Measurements from ENCODE around the gene RBM4. TPM values are rescaled to one million over a fixed set of nuclear protein-coding genes. Genes with fewer than 3 reads are reported as not detected.

The RBM4 gene
- total and polyA plus RNA-seq, 9 of the 15 experiments (the other 6 are each of a cell fraction or from before 2014, with no cell fraction given), result 81.6 to 233 (median 122) TPM

DNA sequence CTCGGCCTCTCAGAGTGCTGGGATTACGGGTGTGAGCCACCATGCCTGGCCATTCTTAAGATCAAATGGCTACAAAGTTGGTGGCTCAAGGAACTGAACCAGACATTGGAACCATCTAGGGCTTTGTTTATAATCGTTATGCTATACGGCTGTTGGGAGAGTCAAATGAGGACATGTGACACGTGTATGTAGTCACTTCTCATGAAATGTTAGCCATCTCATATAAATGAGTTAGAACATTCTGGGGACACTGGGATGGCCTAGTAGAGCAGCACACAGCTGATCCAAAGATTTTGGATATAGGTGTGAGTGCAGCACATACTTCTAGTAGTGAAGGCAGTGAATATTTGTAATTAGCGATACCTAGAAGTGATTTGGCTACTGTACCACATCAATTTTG, 6.6 kb upstream of the RBM4 start:
- TF ChIP-seq POLR2AphosphoS5 (IDR thresholded peaks at IDR 0.05; ENCODE audit: control insufficient read depth, insufficient read depth, low read depth, low read length) (0 out of 2 replicates have a peak, but pooled peaks have one; percentile 26), ELF2 (CRISPR knock-in tag; IDR thresholded peaks at IDR 0.05) (no peak)
- no peak overlapping the region for H2AFZ ChIP-seq (ENCODE audit: low read depth, low read length)
- peaks cover 6% of the 10 kb centered on the region; the same call in 1 of the 2 replicates for H4K20me1 ChIP-seq (replicated peaks; ENCODE audit: control insufficient read depth, insufficient read depth, low read length)
- H3K9me1 ChIP-seq (ENCODE audit: control insufficient read depth, insufficient read depth, low read length), result no peaks in the 10 kb centered on the region
- ChIA-PET CTCF (ENCODE audit: low intra/inter-chr PET ratio) (no interaction called here), POLR2A (interaction anchor here (1.3 to 26.4 kb wide), 2 partner anchors 9 to 18 kb away, joined by 6 to 387 read pairs; partner anchors contain the start of gene RBM14)
- 89% methylated on average over 6 of the region's 6 CpGs for WGBS (ENCODE audit: insufficient coverage, low coverage, missing lambda C conversion rate)
- DNase-seq (ENCODE audit: extremely low read depth in 1 of 4, low spot score in 3 of 4) (no peak), FAIRE-seq (no peak), ATAC-seq (no peak)
- H3K27ac ChIP-seq (ENCODE audit: extremely low read depth, low read depth, low read length), result no peak overlapping the region
- peaks cover 0 to under 1% of the 10 kb centered on the region in 2 experiments; a peak in 3 of 5 replicates for H3K4me1 ChIP-seq (replicated peaks in 1 of 2; ENCODE audit: control insufficient read depth in 2 of 2, insufficient read depth in 2 of 2, low read length in 2 of 2)
- H3K9me3 ChIP-seq (replicated peaks; ENCODE audit: control insufficient read depth, insufficient read depth, low read depth, low read length), result no peaks in the 10 kb centered on the region
- no peak overlapping the region for H3K4me2 ChIP-seq (ENCODE audit: insufficient read depth, low read length)
- in situ Hi-C loops (cut with MboI), result no loop called here
- no peak overlapping the region for H3K4me3 ChIP-seq
- H3K9ac ChIP-seq (ENCODE audit: insufficient read depth in 1 of 2, low read depth in 2 of 2, low read length in 2 of 2), result no peak overlapping the region
- peaks cover 78% of the 10 kb centered on the region for H3K36me3 ChIP-seq (ENCODE audit: control insufficient read depth, insufficient read depth, low read length)
- no TSS peak for BruUV-seq (replicated peaks)
- no peaks in the 10 kb centered on the region for H3K27me3 ChIP-seq (ENCODE audit: control insufficient read depth in 2 of 2, insufficient read depth in 2 of 2, low read length in 2 of 2)
- intact Hi-C loops (cut with micrococcal nuclease), result no loop called here
- peaks cover 95% of the 10 kb centered on the region for H3K79me2 ChIP-seq (ENCODE audit: control insufficient read depth, insufficient read depth, low read length)

DNA sequence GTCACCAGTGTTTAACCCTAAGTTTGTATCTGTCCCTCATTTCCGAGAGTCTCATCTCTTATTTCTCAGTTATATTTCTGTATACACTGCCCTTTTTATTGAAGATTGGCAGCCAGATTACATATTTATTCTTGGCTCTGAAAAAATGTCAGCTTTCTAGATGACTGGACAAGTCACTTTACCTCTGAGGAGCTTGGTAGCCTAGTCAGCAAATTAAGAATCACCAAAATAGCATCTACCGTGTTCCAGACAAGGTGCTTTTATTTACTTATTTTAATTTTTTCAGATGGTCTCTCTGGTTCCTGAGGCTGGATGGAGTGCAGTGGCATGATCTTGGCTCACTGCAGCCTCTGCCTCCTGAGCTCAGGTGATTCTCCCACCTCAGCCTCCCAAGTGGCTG, 5.6 kb upstream of the RBM4 start:
- intact Hi-C loops (cut with micrococcal nuclease), result no loop called here
- no peaks in the 10 kb centered on the region for H4K20me1 ChIP-seq (replicated peaks; ENCODE audit: control insufficient read depth, insufficient read depth, low read length)
- CTCF ChIA-PET (ENCODE audit: low intra/inter-chr PET ratio), result no interaction called here

More for the DNA sequence above, 5.6 kb upstream of the RBM4 start:
- no peak for DNase-seq (ENCODE audit: extremely low read depth in 1 of 4, low spot score in 3 of 4)
- Histone ChIP-seq H3K79me2 (ENCODE audit: control insufficient read depth, insufficient read depth, low read length) (peaks cover 95% of the 10 kb centered on the region), H3K36me3 (ENCODE audit: control insufficient read depth, insufficient read depth, low read length) (peaks cover 68% of the 10 kb centered on the region), H3K9me3 (replicated peaks; ENCODE audit: control insufficient read depth, insufficient read depth, low read depth, low read length) (no peaks in the 10 kb centered on the region), H3K4me2 (ENCODE audit: insufficient read depth, low read length) (no peak overlapping the region), H3K4me1 (replicated peaks in 1 of 2; ENCODE audit: control insufficient read depth in 2 of 2, insufficient read depth in 2 of 2, low read length in 2 of 2) (peaks cover 0 to 7% of the 10 kb centered on the region in 2 experiments; a peak in 4 of 5 replicates), H3K27me3 (ENCODE audit: control insufficient read depth in 2 of 2, insufficient read depth in 2 of 2, low read length in 2 of 2) (no peaks in the 10 kb centered on the region), H3K27ac (ENCODE audit: extremely low read depth, low read depth, low read length) (no peak overlapping the region), H3K4me3 (no peak overlapping the region), H3K9me1 (ENCODE audit: control insufficient read depth, insufficient read depth, low read length) (no peaks in the 10 kb centered on the region), H2AFZ (ENCODE audit: low read depth, low read length) (no peak overlapping the region), H3K9ac (ENCODE audit: insufficient read depth in 1 of 2, low read depth in 2 of 2, low read length in 2 of 2) (no peak overlapping the region)
- in situ Hi-C loops (cut with MboI), result no loop called here
- no peak for TF ChIP-seq POLR2A (conservative IDR thresholded peaks at IDR 0.05)
- 0 out of 2 replicates have a peak, but pooled peaks have one; percentile 10 for TF ChIP-seq C11orf30 (IDR thresholded peaks at IDR 0.05; ENCODE audit: low read depth)
- TF ChIP-seq, protein P1, sequence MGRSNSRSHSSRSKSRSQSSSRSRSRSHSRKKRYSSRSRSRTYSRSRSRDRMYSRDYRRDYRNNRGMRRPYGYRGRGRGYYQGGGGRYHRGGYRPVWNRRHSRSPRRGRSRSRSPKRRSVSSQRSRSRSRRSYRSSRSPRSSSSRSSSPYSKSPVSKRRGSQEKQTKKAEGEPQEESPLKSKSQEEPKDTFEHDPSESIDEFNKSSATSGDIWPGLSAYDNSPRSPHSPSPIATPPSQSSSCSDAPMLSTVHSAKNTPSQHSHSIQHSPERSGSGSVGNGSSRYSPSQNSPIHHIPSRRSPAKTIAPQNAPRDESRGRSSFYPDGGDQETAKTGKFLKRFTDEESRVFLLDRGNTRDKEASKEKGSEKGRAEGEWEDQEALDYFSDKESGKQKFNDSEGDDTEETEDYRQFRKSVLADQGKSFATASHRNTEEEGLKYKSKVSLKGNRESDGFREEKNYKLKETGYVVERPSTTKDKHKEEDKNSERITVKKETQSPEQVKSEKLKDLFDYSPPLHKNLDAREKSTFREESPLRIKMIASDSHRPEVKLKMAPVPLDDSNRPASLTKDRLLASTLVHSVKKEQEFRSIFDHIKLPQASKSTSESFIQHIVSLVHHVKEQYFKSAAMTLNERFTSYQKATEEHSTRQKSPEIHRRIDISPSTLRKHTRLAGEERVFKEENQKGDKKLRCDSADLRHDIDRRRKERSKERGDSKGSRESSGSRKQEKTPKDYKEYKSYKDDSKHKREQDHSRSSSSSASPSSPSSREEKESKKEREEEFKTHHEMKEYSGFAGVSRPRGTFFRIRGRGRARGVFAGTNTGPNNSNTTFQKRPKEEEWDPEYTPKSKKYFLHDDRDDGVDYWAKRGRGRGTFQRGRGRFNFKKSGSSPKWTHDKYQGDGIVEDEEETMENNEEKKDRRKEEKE (IDR thresholded peaks at IDR 0.05; ENCODE audit: borderline replicate concordance in 1 of 2, control insufficient read depth in 1 of 2, low read depth in 2 of 2, low read length in 1 of 2), result no peak
- TF ChIP-seq MAFG (tag; conservative IDR thresholded peaks at IDR 0.05), result 0 out of 2 replicates have a peak, but pooled peaks have one; percentile 22
- no peak for TF ChIP-seq ZNF584 (CRISPR knock-in tag; IDR thresholded peaks at IDR 0.05; ENCODE audit: low read depth)
- peak; percentile 60 for TF ChIP-seq ZNF316 (IDR thresholded peaks at IDR 0.05)
- TF ChIP-seq, protein P2, sequence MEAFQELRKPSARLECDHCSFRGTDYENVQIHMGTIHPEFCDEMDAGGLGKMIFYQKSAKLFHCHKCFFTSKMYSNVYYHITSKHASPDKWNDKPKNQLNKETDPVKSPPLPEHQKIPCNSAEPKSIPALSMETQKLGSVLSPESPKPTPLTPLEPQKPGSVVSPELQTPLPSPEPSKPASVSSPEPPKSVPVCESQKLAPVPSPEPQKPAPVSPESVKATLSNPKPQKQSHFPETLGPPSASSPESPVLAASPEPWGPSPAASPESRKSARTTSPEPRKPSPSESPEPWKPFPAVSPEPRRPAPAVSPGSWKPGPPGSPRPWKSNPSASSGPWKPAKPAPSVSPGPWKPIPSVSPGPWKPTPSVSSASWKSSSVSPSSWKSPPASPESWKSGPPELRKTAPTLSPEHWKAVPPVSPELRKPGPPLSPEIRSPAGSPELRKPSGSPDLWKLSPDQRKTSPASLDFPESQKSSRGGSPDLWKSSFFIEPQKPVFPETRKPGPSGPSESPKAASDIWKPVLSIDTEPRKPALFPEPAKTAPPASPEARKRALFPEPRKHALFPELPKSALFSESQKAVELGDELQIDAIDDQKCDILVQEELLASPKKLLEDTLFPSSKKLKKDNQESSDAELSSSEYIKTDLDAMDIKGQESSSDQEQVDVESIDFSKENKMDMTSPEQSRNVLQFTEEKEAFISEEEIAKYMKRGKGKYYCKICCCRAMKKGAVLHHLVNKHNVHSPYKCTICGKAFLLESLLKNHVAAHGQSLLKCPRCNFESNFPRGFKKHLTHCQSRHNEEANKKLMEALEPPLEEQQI (IDR thresholded peaks at IDR 0.05), result no peak
- TF ChIP-seq SETDB1 (IDR thresholded peaks at IDR 0.05; ENCODE audit: low read length), result no peak
- TF ChIP-seq ELF2 (CRISPR knock-in tag; IDR thresholded peaks at IDR 0.05), result no peak
- no peak for TF ChIP-seq PTRF (tag; IDR thresholded peaks at IDR 0.05)
- no peak for ATAC-seq
- POLR2A ChIA-PET, result interaction anchor here (0.9 to 26.4 kb wide), 3 partner anchors 11 to 29 kb away, joined by 3 to 387 read pairs (median 4); partner anchors contain the start of gene RBM14
- FAIRE-seq, result no peak
- WGBS (ENCODE audit: insufficient coverage, low coverage, missing lambda C conversion rate), result 100% methylated on average over 2 of the region's 2 CpGs
- no TSS peak for BruUV-seq (replicated peaks)
